Neural progenitor cell (in vitro differentiated cells): ENCODE measurements around the gene TRPM3.

Experiments
- EZH2 ChIP-seq: fragments of 200-600 bp; sonication (generic); IDR thresholded peaks from 2 replicates; pipeline ENCODE4 v1.6.1; 2017; ENCODE audit warnings: antibody characterized with exemption, mild to moderate bottlenecking, moderate library complexity
- TF ChIP-seq, protein P1 (sequence below): fragments of 200-600 bp; sonication (generic); IDR thresholded peaks from 2 replicates; pipeline ENCODE4 v1.5.1; 2017; ENCODE audit warnings: antibody characterized with exemption, mild to moderate bottlenecking

- TF ChIP-seq, protein P1, sequence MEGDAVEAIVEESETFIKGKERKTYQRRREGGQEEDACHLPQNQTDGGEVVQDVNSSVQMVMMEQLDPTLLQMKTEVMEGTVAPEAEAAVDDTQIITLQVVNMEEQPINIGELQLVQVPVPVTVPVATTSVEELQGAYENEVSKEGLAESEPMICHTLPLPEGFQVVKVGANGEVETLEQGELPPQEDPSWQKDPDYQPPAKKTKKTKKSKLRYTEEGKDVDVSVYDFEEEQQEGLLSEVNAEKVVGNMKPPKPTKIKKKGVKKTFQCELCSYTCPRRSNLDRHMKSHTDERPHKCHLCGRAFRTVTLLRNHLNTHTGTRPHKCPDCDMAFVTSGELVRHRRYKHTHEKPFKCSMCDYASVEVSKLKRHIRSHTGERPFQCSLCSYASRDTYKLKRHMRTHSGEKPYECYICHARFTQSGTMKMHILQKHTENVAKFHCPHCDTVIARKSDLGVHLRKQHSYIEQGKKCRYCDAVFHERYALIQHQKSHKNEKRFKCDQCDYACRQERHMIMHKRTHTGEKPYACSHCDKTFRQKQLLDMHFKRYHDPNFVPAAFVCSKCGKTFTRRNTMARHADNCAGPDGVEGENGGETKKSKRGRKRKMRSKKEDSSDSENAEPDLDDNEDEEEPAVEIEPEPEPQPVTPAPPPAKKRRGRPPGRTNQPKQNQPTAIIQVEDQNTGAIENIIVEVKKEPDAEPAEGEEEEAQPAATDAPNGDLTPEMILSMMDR, result no peak
- no peak for TF ChIP-seq EZH2
Observed at GRCh38 chr9:70987986-70988385, 133.4 kb downstream of the TRPM3 start.
